ENCODE data around the gene AHSA1. TPM values are rescaled to one million over a fixed set of nuclear protein-coding genes. Genes with fewer than 3 reads are reported as not detected.
"Not testable (repeated sequence)": the region's sequence is repeated elsewhere in the genome, so short reads cannot be mapped to it uniquely, and the experiment has no call there.

AHSA1 gene
- 551 TPM for polyA plus RNA-seq (2012; ENCODE audit: insufficient read depth, insufficient read length, low read depth)

DNA sequence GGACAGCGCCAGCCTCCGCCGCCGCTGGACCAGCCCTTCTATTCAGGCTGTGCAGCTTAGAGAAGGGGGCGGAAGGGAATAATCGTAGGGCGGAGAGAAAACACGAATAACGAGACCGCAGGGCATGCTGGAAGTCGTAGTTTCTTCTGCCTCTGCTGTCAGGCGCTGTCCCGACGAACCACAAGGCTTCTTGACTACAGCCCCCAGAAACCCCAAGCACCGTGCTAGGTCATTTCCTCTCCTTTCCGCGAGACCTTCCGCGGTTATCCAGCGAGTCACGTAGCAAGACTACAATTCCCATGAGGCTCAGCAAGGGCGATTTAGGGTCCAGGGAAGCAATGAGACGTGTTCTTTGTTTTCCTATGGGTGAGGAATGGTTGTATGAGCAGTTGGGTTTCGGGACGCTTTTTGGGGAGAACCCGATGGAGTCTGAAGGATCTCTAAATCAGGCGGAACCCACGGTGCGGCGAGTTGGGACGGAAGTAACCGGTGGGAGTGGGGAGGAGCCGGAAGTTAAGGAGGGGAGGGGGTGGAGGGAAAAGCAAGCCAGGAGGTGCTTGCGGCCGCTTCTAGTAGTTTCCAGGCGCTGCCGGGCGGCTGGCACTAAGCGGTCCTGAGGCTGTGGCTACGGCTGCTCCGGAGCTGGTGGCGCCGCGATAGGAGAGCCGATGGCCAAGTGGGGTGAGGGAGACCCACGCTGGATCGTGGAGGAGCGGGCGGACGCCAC lies at the start of gene AHSA1, which contains the start of gene VIPAS39:
AHSA1 (plus strand) TSS at position 572 of the 727 bp plus-strand sequence; CDS start at position 669, 97 bp downstream.
VIPAS39 (minus strand) TSS at position 80 of the 727 bp plus-strand sequence. CDS start 3,499 bp downstream, outside the sequence.
- Histone ChIP-seq H3K9me3 (no peaks in the 10 kb centered on the region), H3K4me3 (ENCODE audit: low read depth, low read length) (peak within 1 kb of the TSS; percentile 95), H3K36me3 (peaks cover 34% of the 10 kb centered on the region), H3K27me3 (no peaks in the 10 kb centered on the region), H3K4me1 (0 out of 2 replicates have a peak, but pooled peaks cover 2% of the 10 kb centered on the region)
- TF ChIP-seq, protein P1, sequence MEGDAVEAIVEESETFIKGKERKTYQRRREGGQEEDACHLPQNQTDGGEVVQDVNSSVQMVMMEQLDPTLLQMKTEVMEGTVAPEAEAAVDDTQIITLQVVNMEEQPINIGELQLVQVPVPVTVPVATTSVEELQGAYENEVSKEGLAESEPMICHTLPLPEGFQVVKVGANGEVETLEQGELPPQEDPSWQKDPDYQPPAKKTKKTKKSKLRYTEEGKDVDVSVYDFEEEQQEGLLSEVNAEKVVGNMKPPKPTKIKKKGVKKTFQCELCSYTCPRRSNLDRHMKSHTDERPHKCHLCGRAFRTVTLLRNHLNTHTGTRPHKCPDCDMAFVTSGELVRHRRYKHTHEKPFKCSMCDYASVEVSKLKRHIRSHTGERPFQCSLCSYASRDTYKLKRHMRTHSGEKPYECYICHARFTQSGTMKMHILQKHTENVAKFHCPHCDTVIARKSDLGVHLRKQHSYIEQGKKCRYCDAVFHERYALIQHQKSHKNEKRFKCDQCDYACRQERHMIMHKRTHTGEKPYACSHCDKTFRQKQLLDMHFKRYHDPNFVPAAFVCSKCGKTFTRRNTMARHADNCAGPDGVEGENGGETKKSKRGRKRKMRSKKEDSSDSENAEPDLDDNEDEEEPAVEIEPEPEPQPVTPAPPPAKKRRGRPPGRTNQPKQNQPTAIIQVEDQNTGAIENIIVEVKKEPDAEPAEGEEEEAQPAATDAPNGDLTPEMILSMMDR (IDR thresholded peaks at IDR 0.05; ENCODE audit: low read depth, low read length): no peak
- DNase-seq: peak; percentile 97

DNA sequence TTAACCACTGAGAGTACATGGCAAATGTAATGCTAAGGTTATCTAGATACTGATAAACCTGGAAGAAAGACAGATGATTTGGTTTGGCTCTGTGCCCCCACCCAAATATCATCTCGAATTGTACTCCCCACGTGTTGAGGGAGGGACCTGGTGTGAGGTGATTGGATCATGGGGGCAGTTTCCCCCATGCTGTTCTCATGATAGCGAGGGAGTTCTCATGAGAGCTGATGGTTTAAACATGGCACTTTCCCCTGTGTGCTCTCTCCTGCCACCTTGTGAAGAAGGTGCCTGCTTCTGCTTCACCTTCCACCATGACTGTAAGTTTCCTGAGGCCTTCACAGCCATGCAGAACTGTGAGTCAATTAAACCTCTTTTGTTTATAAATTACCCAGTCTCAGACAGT lies 48.8 kb upstream of the AHSA1 start:
- no peak overlapping the region for H3K4me3 ChIP-seq (ENCODE audit: low read depth, low read length)
- H3K27me3 ChIP-seq: no peaks in the 10 kb centered on the region
- H3K36me3 ChIP-seq: no peaks in the 10 kb centered on the region
- TF ChIP-seq, protein P1 (IDR thresholded peaks at IDR 0.05; ENCODE audit: low read depth, low read length): peak; percentile 34
- peak; percentile 22 for DNase-seq
- no peaks in the 10 kb centered on the region for H3K9me3 ChIP-seq
- no peaks in the 10 kb centered on the region for H3K4me1 ChIP-seq

DNA sequence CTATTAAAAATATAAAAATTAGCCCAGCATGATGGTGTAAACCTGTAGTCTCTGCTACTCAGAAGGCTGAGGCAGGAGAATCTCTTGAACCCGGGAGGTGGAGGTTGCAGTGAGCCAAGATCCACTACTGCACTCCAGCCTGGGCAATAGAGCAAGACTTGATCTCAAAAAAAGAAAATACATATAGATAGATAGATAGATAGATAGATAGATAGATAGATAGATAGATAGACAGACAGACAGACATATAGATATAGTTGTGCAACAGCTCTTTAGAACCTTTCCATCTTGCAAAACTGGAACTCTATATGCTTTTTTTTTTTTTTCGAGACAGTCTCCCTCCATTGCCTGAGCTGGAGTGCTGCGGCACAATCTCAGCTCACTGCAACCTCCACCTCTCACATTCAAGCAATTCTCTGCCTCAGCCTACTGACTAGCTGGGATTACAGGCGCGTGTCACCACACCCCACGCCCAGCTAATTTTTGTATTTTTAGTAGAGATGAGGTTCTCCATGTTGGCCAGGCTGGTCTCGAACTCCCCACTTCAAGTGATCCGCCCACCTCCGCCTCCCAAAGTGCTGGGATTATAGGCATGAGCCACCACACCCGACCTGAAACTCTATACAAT lies 42.4 kb upstream of the AHSA1 start:
- H3K27me3 ChIP-seq; H3K9me3 ChIP-seq; H3K36me3 ChIP-seq; DNase-seq; H3K4me1 ChIP-seq; H3K4me3 ChIP-seq (ENCODE audit: low read depth, low read length): not testable (repeated sequence)

DNA sequence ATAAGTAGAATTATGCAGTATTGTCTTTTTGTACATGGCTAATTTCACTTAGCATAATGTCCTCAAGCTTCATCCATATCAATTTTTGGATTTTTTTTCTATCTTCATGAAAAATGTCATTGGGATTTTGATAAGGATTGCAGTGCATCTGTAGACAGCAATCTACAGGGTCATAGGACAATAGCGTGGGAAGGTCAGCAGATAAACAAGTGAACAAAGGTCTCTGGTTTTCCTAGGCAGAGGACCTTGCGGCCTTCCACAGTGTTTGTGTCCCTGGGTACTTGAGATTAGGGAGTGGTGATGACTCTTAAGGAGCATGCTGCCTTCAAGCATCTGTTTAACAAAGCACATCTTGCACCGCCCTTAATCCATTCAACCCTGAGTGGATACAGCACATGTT lies 41.8 kb upstream of the AHSA1 start:
- not testable (repeated sequence) for H3K27me3 ChIP-seq; H3K9me3 ChIP-seq; H3K36me3 ChIP-seq; DNase-seq; H3K4me3 ChIP-seq (ENCODE audit: low read depth, low read length); H3K4me1 ChIP-seq

DNA sequence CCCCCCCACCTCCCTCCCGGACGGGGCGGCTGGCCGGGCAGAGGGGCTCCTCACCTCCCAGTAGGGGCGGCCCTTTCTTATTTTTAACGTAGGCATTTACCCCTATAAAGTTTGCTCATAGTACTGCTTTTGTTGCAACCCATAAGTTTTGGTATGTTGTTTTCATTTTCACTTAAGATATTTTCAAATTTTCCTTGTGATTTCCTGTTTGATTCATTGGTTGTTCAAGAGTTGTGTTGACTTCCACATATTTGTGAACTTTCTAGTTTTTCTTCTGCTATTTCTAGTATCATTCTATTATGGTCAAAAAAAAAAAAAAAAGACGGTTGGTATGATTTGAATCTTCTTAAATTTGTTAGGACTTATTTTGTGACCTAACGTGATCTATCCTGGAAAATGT lies 41.1 kb upstream of the AHSA1 start:
- TF ChIP-seq, protein P1 (IDR thresholded peaks at IDR 0.05; ENCODE audit: low read depth, low read length): no peak
- Histone ChIP-seq H3K36me3 (no peaks in the 10 kb centered on the region), H3K9me3 (no peaks in the 10 kb centered on the region), H3K27me3 (no peaks in the 10 kb centered on the region), H3K4me3 (ENCODE audit: low read depth, low read length) (no peak overlapping the region), H3K4me1 (no peaks in the 10 kb centered on the region)
- no peak for DNase-seq

DNA sequence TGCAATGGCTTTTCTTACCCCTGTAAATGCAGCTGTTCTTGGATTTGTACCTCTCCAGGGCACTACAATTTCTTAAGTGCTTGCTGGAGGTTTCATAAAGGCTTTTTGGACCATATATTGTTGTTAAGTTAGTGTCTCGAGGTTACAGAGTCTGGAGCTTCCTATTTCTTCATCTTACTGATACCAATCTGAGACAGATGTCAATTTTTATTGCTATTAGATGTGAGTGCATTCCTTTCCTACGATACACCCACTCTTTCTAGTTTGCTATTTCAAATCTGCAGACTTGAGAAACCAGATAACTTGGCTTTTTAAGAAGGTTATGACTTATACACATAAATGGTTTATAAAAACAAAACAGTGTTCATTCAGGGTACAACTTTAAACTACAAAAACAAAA lies 36.7 kb upstream of the AHSA1 start:
- H3K36me3 ChIP-seq: peaks cover 16% of the 10 kb centered on the region; the same call in 1 of the 2 replicates
- H3K4me1 ChIP-seq: no peaks in the 10 kb centered on the region
- no peak overlapping the region for H3K4me3 ChIP-seq (ENCODE audit: low read depth, low read length)
- TF ChIP-seq, protein P1 (IDR thresholded peaks at IDR 0.05; ENCODE audit: low read depth, low read length): no peak
- DNase-seq: no peak
- no peaks in the 10 kb centered on the region for H3K9me3 ChIP-seq
- H3K27me3 ChIP-seq: no peaks in the 10 kb centered on the region

DNA sequence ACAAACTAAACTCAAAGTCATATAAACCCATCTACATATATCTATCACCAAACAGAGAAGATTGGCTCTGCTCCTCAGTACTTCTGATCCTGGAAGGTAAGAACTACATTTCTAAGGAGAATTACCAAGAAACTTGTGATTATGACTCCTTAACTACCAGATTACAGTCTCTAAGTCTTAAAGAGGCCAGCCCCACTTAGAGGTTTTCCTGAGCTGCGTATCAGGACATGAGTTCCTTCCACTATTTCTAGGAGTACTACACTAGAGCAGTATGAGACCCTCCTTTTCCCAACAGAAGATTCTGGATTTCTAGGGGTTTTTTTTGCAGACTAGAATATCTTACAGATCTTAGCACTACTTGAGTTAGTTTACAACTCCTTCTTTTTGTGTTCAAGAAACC lies 34.5 kb upstream of the AHSA1 start, which contains the start of gene NOXRED1:
NOXRED1 (minus strand) TSS at position 101 of the 400 bp plus-strand sequence. CDS start 634 bp downstream, outside the sequence.
- DNase-seq: no peak
- Histone ChIP-seq H3K4me3 (ENCODE audit: low read depth, low read length) (no peak within 1 kb of the TSS), H3K9me3 (no peaks in the 10 kb centered on the region), H3K27me3 (no peaks in the 10 kb centered on the region), H3K4me1 (no peaks in the 10 kb centered on the region), H3K36me3 (peaks cover 27% of the 10 kb centered on the region)
- TF ChIP-seq, protein P1 (IDR thresholded peaks at IDR 0.05; ENCODE audit: low read depth, low read length): no peak
